ENCODE data around the gene ACTG1. TPM values are rescaled to one million over a fixed set of nuclear protein-coding genes. Genes with fewer than 3 reads are reported as not detected.

The ACTG1 gene
- total RNA-seq, 4 donors from 2014 or later = 829 to 1,848 (median 1,550) TPM

- Histone ChIP-seq H3K4me3 (no peak overlapping the region), H3K9me3 (no peaks in the 10 kb centered on the region), H3K4me1 (peaks cover 0 to 16% (median 8%) of the 10 kb centered on the region in 3 donors), H3K27me3 (no peaks in the 10 kb centered on the region), H3K27ac (no peak overlapping the region), H3K36me3 (peaks cover 0 to 65% of the 10 kb centered on the region in 2 donors)
- ATAC-seq = no peak
- 80% methylated on average over 1 to 9 of the region's 21 CpGs for WGBS, 2 donors (ENCODE audit: low coverage in 1 of 2)
- TF ChIP-seq EP300 (IDR thresholded peaks at IDR 0.05) (no peak), POLR2A (IDR thresholded peaks at IDR 0.05) (no peak), POLR2AphosphoS5 (IDR thresholded peaks at IDR 0.05) (no peak), CTCF (IDR thresholded peaks at IDR 0.05) (no peak)
Observed at GRCh38 chr17:81557276-81558114, 44.9 kb upstream of the ACTG1 start.

GRCh38 chr17:81556863-81557262 lies 44.3 kb upstream of the ACTG1 start:
- peaks cover 0 to 58% of the 10 kb centered on the region in 2 donors for H3K36me3 ChIP-seq
- TF ChIP-seq CTCF (IDR thresholded peaks at IDR 0.05) = no peak
- TF ChIP-seq POLR2AphosphoS5 (IDR thresholded peaks at IDR 0.05) = no peak
- TF ChIP-seq EP300 (IDR thresholded peaks at IDR 0.05) = no peak
- TF ChIP-seq POLR2A (IDR thresholded peaks at IDR 0.05) = no peak
- WGBS, 2 donors (ENCODE audit: low coverage in 1 of 2) = 87% methylated on average over 3 of the region's 6 CpGs; no CpG with 5 or more reads in 1 of the 2 donors
- H3K4me1 ChIP-seq = peaks cover 0 to 17% (median 8%) of the 10 kb centered on the region in 3 donors
- ATAC-seq = no peak
- no peaks in the 10 kb centered on the region for H3K27me3 ChIP-seq
- no peak overlapping the region for H3K4me3 ChIP-seq
- H3K9me3 ChIP-seq = no peaks in the 10 kb centered on the region
- H3K27ac ChIP-seq = no peak overlapping the region

- Histone ChIP-seq H3K4me1 (peaks cover 0 to 24% (median 12%) of the 10 kb centered on the region in 3 donors), H3K27me3 (no peaks in the 10 kb centered on the region), H3K9me3 (no peaks in the 10 kb centered on the region), H3K27ac (no peak overlapping the region), H3K4me3 (no peak overlapping the region), H3K36me3 (peaks cover 0 to 52% of the 10 kb centered on the region in 2 donors)
- WGBS, 2 donors (ENCODE audit: low coverage in 1 of 2) = 20 to 40% methylated on average over 1 to 3 of the region's 9 CpGs
- TF ChIP-seq EP300 (IDR thresholded peaks at IDR 0.05) = no peak
- TF ChIP-seq POLR2A (IDR thresholded peaks at IDR 0.05) = no peak
- no peak for TF ChIP-seq POLR2AphosphoS5 (IDR thresholded peaks at IDR 0.05)
- TF ChIP-seq CTCF (IDR thresholded peaks at IDR 0.05) = no peak
- no peak for ATAC-seq
Observed at GRCh38 chr17:81556175-81556691, 43.6 kb upstream of the ACTG1 start.

GRCh38 chr17:81553616-81554181 lies 41.1 kb upstream of the ACTG1 start:
- H3K4me1 ChIP-seq = peaks cover 0 to 39% (median 14%) of the 10 kb centered on the region in 3 donors
- no peak for ATAC-seq
- peak overlapping the region in 1 of 2 donors; percentile 96 for H3K4me3 ChIP-seq
- no peaks in the 10 kb centered on the region for H3K9me3 ChIP-seq
- TF ChIP-seq CTCF (IDR thresholded peaks at IDR 0.05) (no peak), POLR2AphosphoS5 (IDR thresholded peaks at IDR 0.05) (no peak), EP300 (IDR thresholded peaks at IDR 0.05) (no peak), POLR2A (IDR thresholded peaks at IDR 0.05) (no peak)
- H3K27me3 ChIP-seq = no peaks in the 10 kb centered on the region
- H3K36me3 ChIP-seq = peaks cover 0 to 46% of the 10 kb centered on the region in 2 donors
- peak overlapping the region in 3 of 4 donors; percentile 89 to 92 (median 91) for H3K27ac ChIP-seq
- 0 to 37% methylated on average over 1 to 6 of the region's 24 CpGs for WGBS, 2 donors (ENCODE audit: low coverage in 1 of 2)
